ENCODE data around the gene KRTAP15-1. TPM values are rescaled to one million over a fixed set of nuclear protein-coding genes. Genes with fewer than 3 reads are reported as not detected.

Gene KRTAP15-1, protein sequence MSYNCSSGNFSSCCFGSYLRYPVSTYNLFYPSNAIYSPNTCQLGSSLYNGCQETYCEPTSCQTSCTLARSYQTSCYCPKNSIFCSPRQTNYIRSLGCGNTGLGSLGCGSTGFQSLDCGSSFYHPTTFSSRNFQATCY
- not detected in 2 replicates for polyA plus RNA-seq (2014; cell fraction: cytosol; rRNA removed)
- polyA plus RNA-seq (2014; cell fraction: nucleus; rRNA removed), result not detected in 2 replicates

DNA sequence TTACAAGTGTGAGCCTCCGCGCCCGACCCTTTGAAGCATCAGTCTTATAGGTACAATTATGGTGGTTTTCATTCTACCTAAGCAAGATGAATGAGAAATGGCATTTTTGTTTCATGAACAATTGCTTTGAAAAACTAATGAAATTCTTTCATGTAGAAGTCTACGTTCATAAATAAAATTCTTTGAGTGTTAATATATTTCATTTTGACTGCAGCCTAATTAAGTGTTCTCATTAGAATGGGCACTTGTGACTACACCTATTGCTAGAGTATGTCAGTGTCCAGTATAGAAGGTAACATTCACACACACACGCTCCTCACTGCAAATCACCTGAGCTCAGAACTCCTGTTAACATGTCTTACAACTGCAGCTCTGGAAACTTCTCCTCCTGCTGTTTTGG lies at the start of gene KRTAP15-1:
Gene KRTAP15-1, plus strand, starts transcription at position 301 of the 400 bp plus-strand sequence. Its CDS starts 53 bp downstream, at position 354.
- no peak for DNase-seq (ENCODE audit: low spot score)

DNA sequence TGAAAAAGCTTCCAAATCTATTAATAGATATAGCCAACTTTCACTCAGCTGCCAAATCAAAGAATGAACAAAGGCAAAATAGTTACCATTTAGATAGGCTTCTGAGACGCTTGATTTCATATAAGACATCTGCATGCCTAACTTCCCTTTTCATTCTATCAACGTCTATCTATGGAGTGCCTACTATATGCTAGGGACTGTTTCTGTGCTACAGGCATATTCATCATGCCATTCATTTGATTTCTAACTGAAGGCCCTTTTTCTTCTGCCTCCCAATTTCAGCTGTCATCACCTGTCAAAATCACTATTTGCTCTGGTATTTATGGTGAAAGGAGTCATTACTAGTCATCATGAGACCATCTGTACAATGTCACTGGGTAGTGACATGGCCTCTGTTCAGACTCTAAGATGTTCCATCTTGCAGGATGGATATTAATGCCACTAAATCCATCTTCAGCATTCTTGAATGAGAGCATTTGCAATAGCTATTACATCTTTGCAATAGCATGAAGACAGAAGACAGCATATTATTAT lies 48.5 kb upstream of the KRTAP15-1 start:
- peak; percentile 7 for DNase-seq (ENCODE audit: low spot score)

DNA sequence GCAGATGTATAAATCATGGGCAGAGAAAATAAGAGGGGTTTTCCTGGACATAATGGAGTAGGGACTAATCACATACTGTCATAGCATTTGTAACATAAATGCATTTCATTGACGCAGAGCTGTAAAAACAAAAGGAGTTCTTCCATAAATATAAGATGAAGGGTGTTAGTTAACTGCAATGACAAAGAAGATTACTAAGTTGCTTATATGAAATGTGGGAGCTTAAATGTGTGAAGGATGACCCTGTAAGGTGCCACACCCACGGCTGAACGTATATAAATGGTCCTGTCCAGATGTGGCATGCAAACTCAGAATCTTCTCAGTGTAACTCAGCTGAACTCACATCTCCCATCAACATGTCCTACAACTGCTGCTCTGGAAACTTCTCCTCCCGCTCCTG lies 44.3 kb upstream of the KRTAP15-1 start, which contains the start of gene KRTAP13-1:
Gene KRTAP13-1, plus strand, starts transcription at position 301 of the 400 bp plus-strand sequence. Its CDS starts 56 bp downstream, at position 357.
- no peak for DNase-seq (ENCODE audit: low spot score)

DNA sequence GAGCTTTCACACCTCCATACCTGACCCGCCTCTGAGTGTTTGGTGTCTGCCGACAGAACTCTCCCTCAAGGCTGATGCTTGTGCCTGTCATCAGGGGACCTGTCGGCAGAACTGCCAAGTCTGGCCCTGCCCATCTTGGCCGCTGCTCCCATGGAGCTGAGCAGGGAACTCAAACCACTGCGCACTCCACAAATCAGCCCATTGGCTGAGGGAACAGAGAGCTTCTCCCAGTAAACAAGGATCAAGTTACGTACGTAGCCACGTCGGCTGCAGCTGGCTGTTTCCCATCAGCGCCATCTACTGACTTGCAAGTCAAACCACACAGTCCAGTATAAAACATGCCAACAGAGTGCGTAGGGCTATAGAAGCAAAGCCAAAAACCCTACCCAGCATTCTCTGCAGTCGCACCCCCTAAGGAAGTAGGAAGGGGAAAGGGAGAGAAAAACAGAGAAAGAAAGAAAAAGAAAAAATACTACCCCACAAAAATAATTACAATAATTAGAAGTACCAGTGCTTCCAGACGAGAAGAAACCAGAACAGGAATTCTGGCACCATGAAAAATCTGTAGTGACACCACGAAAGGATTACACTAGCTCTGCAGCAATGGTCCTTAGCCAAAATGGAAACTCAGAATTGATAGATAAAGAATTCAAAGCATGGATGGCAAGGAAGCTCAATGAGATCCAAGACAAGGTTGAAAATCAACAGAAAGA lies 31.1 kb upstream of the KRTAP15-1 start:
- peak; percentile 77 for DNase-seq (ENCODE audit: low spot score)

DNA sequence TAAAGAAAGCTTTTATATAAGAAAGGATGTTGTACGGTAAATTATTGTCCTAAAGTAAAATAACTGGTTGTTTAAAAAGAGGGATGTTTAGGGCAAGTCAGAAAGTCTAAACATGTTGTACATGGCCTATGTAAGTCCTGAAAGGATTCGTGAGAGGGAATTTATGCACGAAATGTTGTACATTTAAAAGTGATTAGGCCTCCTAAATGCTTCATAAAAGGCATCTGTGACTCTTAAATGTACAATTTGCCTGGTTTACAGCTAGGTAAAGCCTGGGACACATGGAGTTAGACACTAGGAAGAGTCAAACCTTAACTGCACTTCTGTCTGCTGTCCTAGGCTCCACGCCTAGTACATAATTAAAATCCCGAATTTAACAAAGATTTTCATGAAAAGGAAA lies 24.1 kb upstream of the KRTAP15-1 start:
- DNase-seq (ENCODE audit: low spot score), result no peak

DNA sequence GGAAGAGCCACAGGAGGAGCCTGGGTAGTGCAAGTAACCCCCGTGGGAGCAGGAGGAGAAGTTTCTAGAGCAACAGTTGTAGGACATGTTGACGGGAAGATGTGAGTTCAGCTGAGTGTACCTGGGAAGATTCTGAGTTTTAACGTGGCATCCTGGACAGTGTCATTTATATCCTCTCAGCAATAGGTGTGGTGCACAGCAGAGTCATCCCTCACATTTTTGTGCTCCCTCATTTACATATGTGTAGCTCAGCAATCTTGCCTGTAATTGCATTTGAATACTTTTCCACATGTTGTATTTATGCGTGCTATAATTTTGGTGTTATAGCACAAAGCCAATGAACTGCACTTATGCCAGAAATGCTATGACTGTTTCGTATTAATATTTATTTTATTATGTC lies 14.2 kb upstream of the KRTAP15-1 start, which contains the start of gene KRTAP13-3:
Gene KRTAP13-3, minus strand, starts transcription at position 101 of the 400 bp plus-strand sequence. Its CDS starts 14 bp downstream, at position 87.
- DNase-seq (ENCODE audit: low spot score), result no peak

DNA sequence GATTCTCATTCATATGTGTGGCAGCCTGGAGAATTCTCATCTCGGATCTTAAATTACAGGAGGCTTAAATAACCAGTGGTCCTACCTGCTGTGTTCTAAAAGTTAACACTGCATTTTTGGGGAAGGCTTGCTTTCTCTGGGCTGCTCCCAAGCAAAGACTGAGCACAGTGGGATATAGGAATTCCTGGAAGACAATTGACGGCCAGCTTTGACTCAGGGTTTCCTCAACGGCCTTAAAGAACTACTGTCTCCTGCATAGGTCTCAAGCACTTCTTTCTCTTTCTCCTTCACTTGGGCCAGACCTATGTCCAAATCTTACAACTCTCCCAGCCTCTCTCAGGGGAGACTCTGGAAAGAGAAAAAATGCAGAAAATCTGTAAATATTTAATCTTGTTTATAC lies 13.3 kb upstream of the KRTAP15-1 start:
- DNase-seq (ENCODE audit: low spot score), result no peak

DNA sequence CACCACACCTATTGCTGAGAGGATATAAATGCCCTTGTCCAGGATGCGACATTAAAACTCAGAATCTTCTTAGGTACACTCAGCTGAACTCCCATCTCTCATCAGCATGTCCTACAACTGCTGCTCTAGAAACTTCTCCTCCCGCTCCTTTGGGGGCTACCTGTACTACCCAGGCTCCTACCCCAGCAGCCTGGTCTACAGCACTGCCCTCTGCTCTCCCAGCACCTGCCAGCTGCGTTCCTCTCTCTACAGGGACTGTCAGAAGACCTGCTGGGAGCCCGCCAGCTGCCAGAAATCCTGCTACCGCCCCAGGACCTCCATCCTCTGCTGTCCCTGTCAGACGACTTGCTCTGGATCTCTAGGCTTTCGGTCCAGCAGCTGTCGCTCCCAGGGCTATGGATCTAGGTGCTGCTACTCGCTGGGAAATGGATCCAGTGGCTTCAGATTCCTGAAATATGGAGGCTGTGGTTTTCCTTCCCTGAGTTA lies 9.9 kb upstream of the KRTAP15-1 start, which contains the start of gene KRTAP13-4:
Gene KRTAP13-4, plus strand, starts transcription at position 51 of the 486 bp plus-strand sequence. Its CDS starts 56 bp downstream, at position 107.
- DNase-seq (ENCODE audit: low spot score), result no peak

DNA sequence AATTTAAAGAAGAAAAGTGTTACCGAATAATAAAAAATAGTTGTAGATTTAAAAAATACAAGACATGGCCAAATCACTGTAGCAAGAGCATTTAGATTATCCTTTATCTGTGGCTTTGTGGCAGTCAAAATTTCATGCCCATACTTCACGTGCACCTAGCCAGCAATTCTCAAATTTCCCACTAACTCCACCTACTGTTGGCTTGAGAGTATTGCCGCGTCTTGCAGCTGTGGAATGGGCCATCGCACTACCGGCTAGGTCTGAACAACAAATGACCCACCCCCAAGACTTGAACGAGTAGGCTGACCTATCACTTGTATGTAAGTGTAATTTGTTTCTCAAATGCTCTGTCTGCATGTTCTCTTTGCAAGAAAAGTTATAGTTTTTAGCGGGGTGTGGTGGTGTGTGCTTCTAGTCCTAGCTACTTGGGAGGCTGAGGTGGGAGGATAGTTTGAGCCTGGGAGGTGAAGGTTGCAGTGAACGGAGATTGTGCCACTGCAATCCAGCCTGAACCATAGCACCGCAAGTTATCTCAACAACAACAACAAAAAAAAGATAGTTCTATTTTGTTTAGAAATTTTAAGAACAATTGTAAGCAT lies 5.9 kb upstream of the KRTAP15-1 start:
- peak; percentile 16 for DNase-seq (ENCODE audit: low spot score)

DNA sequence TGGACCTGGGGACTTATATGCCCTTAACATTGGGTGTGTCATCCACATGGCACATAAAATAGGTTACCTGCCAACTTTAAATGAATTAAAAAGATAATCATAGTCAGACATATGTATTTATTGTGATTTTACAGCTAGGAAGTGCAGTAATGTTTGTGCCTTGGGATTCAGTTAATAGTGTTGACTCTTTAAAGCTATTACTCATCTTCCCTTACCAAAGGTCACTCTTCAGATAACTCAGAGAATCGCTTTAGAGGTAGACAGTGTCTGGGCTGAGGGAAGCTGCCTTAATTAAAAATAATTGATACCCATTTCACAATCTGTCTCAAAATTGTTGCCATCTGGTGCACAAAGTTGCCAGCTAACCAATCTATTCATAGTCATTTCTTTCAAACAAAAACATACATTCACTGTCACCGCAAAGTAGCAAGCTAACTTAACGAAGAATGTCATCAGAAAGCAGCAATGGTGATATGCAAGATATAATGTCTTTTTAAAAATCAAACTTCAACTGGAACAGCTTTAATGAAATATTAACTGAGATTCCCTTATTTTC lies 3.0 kb upstream of the KRTAP15-1 start:
- no peak for DNase-seq (ENCODE audit: low spot score)

DNA sequence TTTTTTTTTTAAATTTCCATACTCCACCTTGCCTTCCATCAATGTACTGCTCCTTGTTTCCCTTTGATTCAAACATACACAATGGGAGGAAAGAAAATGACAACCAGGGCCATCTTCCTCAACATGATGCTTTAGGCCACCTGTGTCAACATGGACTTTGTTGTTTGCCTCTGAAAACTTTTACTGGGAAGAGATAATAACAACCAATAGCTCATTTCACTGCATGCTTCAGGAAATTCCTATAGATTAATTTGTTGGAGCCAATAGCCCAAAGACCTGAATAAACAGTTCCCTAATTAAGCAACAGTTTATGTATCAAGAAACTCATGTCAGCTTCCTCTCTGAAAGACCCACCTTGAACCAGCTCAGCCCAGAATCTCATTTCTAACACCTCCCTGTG lies 3.2 kb downstream of the KRTAP15-1 start:
- DNase-seq (ENCODE audit: low spot score), result no peak

DNA sequence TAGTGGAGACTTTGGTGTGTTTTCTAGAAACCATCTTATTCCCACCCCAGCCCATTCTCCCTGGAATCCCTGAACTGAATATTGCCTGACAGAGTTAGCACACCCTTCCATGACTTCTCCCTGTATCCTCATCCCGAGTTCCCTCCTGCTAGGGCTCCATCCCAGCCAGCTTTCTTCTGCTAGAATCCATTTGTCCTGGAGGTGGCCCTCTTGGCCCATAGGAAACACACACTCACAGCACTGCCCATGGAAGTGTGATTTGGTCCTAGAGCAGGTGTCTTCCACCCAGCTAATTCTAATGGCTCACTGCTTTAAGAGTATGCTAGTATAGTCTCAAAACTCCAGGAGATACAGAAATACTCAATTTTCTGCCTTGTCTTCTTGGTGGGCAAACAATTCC lies 4.1 kb downstream of the KRTAP15-1 start:
- no peak for DNase-seq (ENCODE audit: low spot score)

DNA sequence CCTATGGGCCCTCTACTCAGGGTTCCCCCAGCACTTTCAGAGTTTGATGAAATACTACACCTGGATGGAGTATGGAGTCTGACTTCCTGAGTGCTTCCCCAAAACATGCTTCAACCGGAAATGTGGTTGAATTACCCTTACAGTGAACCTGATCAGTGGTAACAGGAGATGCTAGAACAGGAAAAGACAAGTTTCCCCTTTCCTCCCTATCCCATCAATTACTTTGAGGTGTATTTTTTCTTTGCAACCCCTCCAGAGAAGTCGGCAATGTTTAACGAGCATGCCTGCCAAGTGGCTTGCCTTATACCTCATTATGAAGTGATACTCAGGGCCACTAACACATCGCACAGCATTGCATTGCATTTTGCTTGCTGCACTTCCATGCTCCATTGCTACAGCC lies 7.0 kb downstream of the KRTAP15-1 start:
- DNase-seq (ENCODE audit: low spot score), result no peak

DNA sequence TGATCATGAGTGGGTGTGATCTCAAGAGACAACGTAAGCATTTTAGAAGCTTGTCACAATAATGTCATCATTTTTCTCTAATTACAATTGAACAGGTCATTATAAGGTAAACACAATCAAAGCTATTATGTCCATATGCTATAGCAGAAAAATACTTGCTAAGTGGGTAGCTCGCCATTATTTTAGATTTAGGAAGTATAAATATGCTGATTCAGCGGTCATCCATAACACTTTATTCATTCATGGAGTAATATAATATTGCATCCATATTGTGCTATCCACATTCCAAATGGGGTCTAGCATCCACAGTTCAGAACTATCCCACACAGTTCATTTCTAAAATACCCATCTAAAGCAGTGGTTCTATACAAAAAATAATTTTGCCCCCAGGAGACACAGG lies 8.4 kb downstream of the KRTAP15-1 start:
- no peak for DNase-seq (ENCODE audit: low spot score)

DNA sequence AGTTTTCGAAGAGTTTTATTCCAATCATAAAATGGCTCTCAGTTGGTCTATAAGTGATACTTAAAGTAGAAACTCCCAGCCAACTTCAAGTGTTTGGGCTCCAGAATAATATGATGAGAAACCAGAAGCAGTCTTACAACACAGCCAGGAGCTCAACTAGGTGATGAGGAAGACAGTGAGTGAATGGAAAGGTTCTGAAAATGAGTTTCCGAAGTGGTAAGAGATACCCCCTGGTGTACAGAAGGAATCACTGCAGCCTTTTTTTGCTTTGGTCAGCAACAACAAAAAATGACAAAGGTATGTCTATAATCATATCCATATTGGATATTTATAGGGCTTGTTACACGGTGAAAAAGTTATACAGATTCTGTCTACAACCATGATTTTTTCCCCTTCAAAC lies 23.6 kb downstream of the KRTAP15-1 start:
- DNase-seq (ENCODE audit: low spot score), result peak; percentile 2

DNA sequence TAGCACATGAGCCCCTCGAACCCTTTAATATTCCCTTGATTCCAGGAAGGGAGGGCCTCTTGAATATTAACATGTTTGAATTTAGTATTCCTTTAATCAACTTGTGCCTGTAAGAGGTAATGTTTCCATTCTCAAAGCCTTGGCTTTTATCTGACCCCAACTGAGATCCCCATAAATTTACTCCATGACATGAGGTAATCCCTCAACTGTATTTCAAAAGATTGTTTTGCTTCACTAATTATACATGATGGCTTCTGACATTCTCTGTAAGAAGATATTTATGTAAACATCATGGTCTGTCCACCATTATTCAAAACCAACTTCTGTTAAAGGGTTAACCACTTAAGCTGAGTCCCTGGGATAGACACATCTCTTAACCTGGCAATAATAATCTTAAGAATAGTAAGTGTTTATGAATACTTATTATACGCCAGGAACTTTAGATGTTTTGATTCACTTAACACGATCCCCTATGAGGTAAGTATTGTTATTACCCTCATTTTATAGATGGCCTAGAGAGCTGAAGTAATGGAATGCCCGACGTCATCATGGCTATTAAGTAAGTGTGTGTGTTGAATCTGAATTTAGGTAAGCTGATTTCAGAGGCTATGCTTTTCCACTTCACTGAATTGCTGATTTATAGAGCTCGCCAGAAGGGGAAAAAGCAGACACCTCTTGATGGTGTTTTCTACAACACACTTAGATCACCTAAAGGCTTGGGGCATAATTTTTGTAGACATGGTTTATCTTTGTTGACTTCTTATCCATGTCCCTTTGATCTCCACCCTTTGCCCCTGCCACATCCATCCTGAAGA lies 29.0 kb downstream of the KRTAP15-1 start:
- no peak for DNase-seq (ENCODE audit: low spot score)

DNA sequence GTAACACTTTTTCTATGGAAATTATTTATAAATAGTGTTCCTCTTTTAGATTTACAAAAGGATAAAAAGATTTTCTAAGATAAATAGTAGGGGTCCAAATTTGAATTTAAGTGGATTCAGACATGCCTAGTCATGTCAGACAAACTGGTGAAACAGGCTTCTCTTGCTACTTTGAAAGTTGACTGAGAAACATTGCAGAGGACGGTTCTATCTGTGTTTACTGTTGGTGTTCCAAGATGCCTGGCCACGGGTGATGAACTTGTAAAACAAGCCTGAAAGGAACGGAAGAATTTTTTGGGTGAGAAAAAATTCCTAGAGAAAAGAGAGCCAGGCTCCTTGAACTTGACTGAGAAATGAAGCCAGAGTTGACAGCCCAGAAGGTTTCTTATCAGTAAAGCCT lies 37.9 kb downstream of the KRTAP15-1 start:
- no peak for DNase-seq (ENCODE audit: low spot score)

DNA sequence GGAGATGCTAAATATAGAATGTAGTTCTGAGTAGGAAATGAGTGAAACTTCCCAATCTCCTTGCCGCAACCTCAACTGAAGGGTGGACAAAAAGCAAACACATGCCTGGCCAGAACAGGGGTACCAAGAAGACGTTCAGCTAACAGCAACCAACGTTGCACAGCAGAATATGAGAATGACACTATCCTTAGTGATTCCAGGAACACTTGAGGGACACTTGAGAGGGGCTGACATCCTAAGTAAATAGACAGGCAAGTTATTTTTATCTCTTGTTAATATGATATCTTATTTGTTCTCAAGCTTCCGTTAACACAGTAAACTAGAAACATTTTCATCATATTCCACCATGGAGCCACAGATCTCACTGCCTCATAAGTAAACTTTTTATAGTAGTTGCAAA lies 39.2 kb downstream of the KRTAP15-1 start:
- no peak for DNase-seq (ENCODE audit: low spot score)

DNA sequence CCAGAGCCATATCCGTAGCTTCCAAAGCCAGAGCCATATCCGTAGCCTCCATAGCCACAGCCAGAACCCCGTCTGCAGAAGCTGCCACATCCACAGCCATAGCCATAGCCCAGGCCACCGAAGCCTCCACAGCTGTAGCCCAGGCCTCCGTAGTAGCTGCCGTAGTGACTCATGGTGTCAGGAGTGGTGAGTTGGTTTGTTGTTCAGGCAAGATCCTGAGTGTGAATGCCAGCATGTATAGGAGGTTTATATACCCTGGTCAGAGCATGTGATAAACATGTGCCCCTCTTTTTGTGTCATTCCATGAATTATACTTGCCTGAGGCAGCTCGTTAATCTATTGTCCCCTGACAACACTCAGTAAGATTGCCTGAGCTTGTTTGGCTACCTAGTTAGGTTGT lies 40.1 kb downstream of the KRTAP15-1 start, which contains the start of gene KRTAP19-1:
Gene KRTAP19-1, minus strand, starts transcription at position 223 of the 400 bp plus-strand sequence. Its CDS starts 50 bp downstream, at position 173.
- DNase-seq (ENCODE audit: low spot score), result no peak

DNA sequence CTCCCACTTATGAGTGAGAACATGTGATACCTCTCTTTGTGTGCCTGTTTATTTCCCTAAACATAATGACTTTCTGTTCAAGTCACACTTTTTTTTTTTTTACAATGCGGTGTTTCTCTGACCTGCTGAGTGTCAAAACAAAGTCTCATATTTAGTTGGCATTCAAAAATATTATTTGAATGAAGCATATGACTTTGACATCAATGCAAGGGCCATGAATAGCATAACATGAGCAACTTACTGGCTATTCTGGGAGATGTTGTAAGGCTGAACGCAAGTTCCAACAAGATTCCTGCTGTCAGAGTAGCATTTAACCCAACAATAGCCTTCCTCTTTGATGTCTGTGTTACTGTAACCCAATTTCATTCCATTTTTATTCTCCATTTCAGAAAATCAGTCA lies 42.1 kb downstream of the KRTAP15-1 start:
- DNase-seq (ENCODE audit: low spot score), result no peak

DNA sequence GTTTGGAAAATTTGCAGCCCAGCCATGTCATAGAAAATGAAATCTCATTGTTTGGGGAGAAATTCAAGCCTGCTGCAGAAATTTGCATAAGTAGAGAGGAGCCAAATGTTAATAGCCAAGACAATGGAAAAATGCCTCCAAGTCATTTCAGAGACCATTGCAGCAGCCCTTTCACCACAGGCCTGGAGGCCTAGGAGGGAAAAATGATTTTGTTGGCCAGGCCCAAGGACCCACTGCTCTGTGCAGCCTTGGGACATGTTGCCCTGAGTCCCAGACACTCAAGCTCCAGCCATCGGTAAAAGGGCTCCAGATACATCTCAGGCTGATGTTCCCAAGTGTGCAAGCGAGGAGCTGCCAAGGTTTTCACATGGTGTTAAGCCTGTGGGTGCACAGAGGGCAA lies 46.1 kb downstream of the KRTAP15-1 start:
- DNase-seq (ENCODE audit: low spot score), result no peak

Data from SK-N-DZ (cell line).